WERI-Rb-1 (cell line): ENCODE data around the gene HDAC4.

Experiments
- DNase-seq: peaks from one replicate; pipeline ENCODE4 v3.0.0-alpha.2; 2020
- H3K27ac ChIP-seq: fragments of 250-450 bp; sonication (Bioruptor Pico); 2 replicates; pipeline ENCODE4 v1.5.1; 2020; ENCODE audit warnings: mild to moderate bottlenecking, moderate library complexity
- H3K27me3 ChIP-seq: fragments of 250-450 bp; sonication (Bioruptor Pico); 2 replicates; pipeline ENCODE4 v1.5.1; 2021; ENCODE audit warnings: mild to moderate bottlenecking, low read depth, moderate library complexity; ENCODE audit not compliant: insufficient read depth, severe bottlenecking
- H3K36me3 ChIP-seq: fragments of 250-450 bp; sonication (Bioruptor Pico); 2 replicates; pipeline ENCODE4 v1.5.1; 2020; ENCODE audit warnings: mild to moderate bottlenecking, moderate library complexity
- H3K4me3 ChIP-seq: 2 replicates; pipeline ENCODE4 v1.5.1; 2011; ENCODE audit warnings: low read depth, mild to moderate bottlenecking, control low read depth, low read length
- H3K9me3 ChIP-seq: fragments of 250-450 bp; sonication (Bioruptor Pico); 2 replicates; pipeline ENCODE4 v1.5.1; 2021; ENCODE audit warnings: mild to moderate bottlenecking, moderate library complexity; ENCODE audit not compliant: severe bottlenecking
- CTCF ChIP-seq: IDR thresholded peaks from 2 replicates; pipeline ENCODE4 v1.5.1; 2011; ENCODE audit warnings: low read depth, mild to moderate bottlenecking, control low read depth, inconsistent platforms, low read length

HDAC4 gene

DNA sequence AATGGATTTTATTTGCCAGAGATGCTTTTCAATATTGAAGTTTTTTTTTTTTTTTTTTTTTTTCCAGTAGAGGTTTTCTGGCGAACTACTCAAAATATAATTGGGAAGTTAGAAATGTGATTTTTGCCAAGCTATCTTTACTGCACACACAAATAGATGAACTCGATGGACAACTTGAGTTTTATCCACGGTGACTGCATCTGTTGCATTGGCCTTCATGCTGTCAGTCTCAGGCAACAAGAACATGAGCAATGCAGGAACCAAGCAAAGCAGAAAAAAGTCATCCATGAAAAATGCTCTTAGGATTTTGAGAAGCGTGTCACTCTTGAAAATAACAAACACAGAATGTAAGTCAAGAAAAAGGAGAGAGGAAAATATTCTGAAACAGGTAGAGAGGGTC, 22.7 kb upstream of the HDAC4 start:
- H3K9me3 ChIP-seq = peaks cover 2% of the 10 kb centered on the region
- no peak for DNase-seq
- no peaks in the 10 kb centered on the region for H3K36me3 ChIP-seq
- peaks cover 84% of the 10 kb centered on the region for H3K27me3 ChIP-seq
- H3K27ac ChIP-seq = no peak overlapping the region
- TF ChIP-seq CTCF = no peak
- no peak overlapping the region for H3K4me3 ChIP-seq

GRCh38 chr2:239421851-239422250, 21.0 kb upstream of the HDAC4 start:
- TF ChIP-seq CTCF = no peak
- Histone ChIP-seq H3K4me3 (no peak overlapping the region), H3K36me3 (no peaks in the 10 kb centered on the region), H3K9me3 (peaks cover 3% of the 10 kb centered on the region), H3K27me3 (peaks cover 88% of the 10 kb centered on the region), H3K27ac (no peak overlapping the region)
- DNase-seq = no peak

- peaks cover 88% of the 10 kb centered on the region for H3K27me3 ChIP-seq
- H3K36me3 ChIP-seq = no peaks in the 10 kb centered on the region
- no peak for DNase-seq
- no peak overlapping the region for H3K27ac ChIP-seq
- peaks cover 3% of the 10 kb centered on the region for H3K9me3 ChIP-seq
- no peak overlapping the region for H3K4me3 ChIP-seq
- no peak for TF ChIP-seq CTCF
These were observed 19.3 kb upstream of the HDAC4 start for GRCh38 chr2:239420082-239420481.

- no peak for TF ChIP-seq CTCF
These were observed 18.1 kb upstream of the HDAC4 start for GRCh38 chr2:239418918-239419317.

DNA sequence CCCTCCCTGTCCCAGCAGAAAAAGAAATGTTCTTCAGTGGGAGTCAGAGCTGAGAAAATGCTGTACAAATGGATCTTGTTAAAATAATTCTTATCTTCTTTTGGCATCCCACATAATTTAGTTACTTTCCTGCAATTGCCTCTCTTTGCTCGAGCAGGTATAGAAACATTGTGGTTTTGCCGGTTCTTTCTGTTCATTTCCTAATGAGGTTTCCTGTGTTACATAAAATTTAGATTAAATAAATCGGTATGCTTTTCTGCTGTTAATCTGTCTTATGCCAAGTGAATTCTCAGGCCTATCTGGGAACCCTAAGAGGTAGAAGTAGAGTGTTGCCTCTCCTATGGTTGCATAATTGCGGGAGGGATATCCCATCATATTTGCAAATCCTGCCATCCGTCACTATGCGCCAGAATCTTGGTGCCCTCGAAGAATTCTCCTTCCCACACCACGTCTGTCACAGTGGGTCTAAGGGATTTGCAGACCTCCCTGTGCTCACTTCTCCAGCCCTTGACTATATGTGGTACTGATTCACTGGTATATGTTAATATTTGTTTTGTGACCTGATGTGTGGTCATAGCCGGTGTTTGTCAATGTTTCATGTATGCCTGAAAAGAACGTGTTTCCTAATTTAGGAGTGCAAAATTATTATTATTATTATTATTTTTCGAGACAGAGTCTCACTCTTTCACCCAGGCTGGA, 12.2 kb upstream of the HDAC4 start:
- no peak overlapping the region for H3K27ac ChIP-seq
- DNase-seq = no peak
- peaks cover 93% of the 10 kb centered on the region for H3K27me3 ChIP-seq
- peaks cover 3% of the 10 kb centered on the region for H3K9me3 ChIP-seq
- no peak overlapping the region for H3K4me3 ChIP-seq
- TF ChIP-seq CTCF = no peak
- H3K36me3 ChIP-seq = no peaks in the 10 kb centered on the region

More at GRCh38 chr2:239418918-239419317, 18.1 kb upstream of the HDAC4 start:
- Histone ChIP-seq H3K9me3 (peaks cover 3% of the 10 kb centered on the region), H3K4me3 (no peak overlapping the region), H3K27ac (no peak overlapping the region), H3K27me3 (peaks cover 83% of the 10 kb centered on the region), H3K36me3 (no peaks in the 10 kb centered on the region)
- no peak for DNase-seq
